Measurements from ENCODE around the gene COL9A3. TPM values are rescaled to one million over a fixed set of nuclear protein-coding genes. Genes with fewer than 3 reads are reported as not detected.

Gene COL9A3
- total RNA-seq, 4 donors from 2014 or later: 8.8 to 29.9 (median 14.3) TPM

DNA sequence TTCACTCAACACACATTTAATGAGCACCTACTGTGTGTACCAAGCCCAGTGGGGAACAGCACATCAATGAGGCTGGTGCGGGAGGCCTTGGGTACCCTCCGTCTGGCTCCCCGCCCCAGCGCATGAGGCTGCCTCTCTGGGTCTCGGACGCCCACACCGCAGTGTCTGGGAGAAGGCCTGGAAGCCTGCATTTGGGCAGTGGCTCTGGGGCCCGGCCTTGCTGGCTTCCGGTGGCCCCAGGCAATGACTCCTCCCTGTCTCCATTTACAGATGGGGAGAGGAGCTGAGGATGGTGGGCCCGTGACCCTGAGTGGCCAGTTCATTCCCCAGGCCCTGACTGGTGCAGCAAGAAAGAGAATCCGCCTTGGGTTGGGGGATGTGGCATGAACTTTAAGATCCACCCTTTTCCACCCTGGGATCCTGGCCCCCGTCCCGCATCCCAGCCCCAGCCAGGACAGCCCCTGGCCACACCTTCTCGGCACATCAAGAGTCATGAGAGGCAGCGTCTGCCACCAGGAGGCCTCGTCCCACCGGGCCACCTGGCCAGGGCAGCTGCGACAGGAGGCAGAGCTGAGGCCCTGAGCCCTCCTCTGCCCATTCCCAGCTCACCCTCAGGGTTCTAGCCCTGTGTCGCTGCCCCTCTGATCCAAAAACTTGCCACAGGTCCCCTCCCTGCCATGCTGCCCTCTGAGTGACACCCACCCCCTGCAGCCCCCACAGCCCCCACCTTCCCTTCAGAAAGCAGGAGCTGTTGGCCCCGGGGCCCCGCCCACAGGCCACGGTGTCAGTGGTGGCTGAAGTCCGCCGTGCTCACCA lies 38.0 kb upstream of the COL9A3 start:
- H3K36me3 ChIP-seq: no peaks in the 10 kb centered on the region
- H3K4me3 ChIP-seq: no peak overlapping the region
- peaks cover 37% of the 10 kb centered on the region for H3K27me3 ChIP-seq
- no peaks in the 10 kb centered on the region for H3K9me3 ChIP-seq
- no peak for ATAC-seq
- TF ChIP-seq POLR2A (IDR thresholded peaks at IDR 0.05) (no peak), EP300 (IDR thresholded peaks at IDR 0.05) (no peak)
- TF ChIP-seq, protein P1, sequence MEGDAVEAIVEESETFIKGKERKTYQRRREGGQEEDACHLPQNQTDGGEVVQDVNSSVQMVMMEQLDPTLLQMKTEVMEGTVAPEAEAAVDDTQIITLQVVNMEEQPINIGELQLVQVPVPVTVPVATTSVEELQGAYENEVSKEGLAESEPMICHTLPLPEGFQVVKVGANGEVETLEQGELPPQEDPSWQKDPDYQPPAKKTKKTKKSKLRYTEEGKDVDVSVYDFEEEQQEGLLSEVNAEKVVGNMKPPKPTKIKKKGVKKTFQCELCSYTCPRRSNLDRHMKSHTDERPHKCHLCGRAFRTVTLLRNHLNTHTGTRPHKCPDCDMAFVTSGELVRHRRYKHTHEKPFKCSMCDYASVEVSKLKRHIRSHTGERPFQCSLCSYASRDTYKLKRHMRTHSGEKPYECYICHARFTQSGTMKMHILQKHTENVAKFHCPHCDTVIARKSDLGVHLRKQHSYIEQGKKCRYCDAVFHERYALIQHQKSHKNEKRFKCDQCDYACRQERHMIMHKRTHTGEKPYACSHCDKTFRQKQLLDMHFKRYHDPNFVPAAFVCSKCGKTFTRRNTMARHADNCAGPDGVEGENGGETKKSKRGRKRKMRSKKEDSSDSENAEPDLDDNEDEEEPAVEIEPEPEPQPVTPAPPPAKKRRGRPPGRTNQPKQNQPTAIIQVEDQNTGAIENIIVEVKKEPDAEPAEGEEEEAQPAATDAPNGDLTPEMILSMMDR (IDR thresholded peaks at IDR 0.05): no peak
- H3K27ac ChIP-seq: no peak overlapping the region
- H3K4me1 ChIP-seq: peaks cover 0 to 14% (median 0%) of the 10 kb centered on the region in 3 donors
- 56% methylated on average over 3 of the region's 24 CpGs; no CpG with 5 or more reads in 1 of the 2 donors for WGBS, 2 donors (ENCODE audit: low coverage in 1 of 2)

DNA sequence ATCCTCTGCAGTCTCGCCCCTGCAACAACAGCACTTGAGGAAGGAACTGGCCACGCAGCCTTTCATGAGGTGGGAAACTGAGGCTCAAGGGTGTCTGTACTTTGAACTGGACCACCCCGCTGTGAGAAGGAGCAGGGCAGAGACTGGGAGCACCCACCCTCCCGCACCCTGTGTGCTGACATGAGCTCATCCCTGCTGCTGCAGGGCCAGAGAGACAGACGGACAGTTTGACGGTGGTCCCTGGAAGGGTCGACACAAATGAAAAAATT lies 37.5 kb upstream of the COL9A3 start:
- H3K27ac ChIP-seq: no peak overlapping the region
- H3K27me3 ChIP-seq: peaks cover 39% of the 10 kb centered on the region
- no peak for TF ChIP-seq POLR2A (IDR thresholded peaks at IDR 0.05)
- TF ChIP-seq, protein P1 (IDR thresholded peaks at IDR 0.05): no peak
- no peak for TF ChIP-seq EP300 (IDR thresholded peaks at IDR 0.05)
- no peak for TF ChIP-seq POLR2AphosphoS5 (IDR thresholded peaks at IDR 0.05)
- H3K9me3 ChIP-seq: no peaks in the 10 kb centered on the region
- no peaks in the 10 kb centered on the region for H3K36me3 ChIP-seq
- 73% methylated on average over 3 of the region's 7 CpGs; no CpG with 5 or more reads in 1 of the 2 donors for WGBS, 2 donors (ENCODE audit: low coverage in 1 of 2)
- no peak overlapping the region for H3K4me3 ChIP-seq
- no peak for ATAC-seq
- peaks cover 0 to 9% (median 0%) of the 10 kb centered on the region in 3 donors for H3K4me1 ChIP-seq

DNA sequence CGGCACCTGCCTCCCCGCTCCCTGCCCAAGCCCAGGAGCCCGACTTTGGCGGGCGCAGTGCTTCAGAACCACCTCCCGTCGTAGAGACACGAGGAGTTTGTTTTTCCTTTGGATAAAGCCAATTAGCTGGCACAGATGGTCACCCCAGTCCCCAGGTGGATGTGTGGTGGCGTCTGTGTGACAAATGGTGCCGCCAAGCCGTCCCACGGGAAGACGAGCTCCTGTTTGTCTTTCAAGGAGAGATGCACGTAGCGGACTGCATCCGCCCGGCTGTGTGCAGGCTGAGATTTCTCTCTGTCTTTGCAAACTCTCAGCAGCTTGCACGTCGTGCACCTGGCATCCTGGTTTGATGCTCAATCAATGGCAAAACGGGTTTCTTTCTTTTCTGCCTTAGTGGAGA lies 36.6 kb upstream of the COL9A3 start:
- no peaks in the 10 kb centered on the region for H3K9me3 ChIP-seq
- no peak overlapping the region for H3K4me3 ChIP-seq
- no peak overlapping the region for H3K27ac ChIP-seq
- ATAC-seq: no peak
- TF ChIP-seq POLR2A (IDR thresholded peaks at IDR 0.05) (no peak), EP300 (IDR thresholded peaks at IDR 0.05) (no peak), POLR2AphosphoS5 (IDR thresholded peaks at IDR 0.05) (no peak)
- TF ChIP-seq, protein P1 (IDR thresholded peaks at IDR 0.05): no peak
- no peaks in the 10 kb centered on the region for H3K36me3 ChIP-seq
- H3K27me3 ChIP-seq: peaks cover 44% of the 10 kb centered on the region
- H3K4me1 ChIP-seq: peaks cover 0 to 9% (median 0%) of the 10 kb centered on the region in 3 donors
- WGBS, 2 donors (ENCODE audit: low coverage in 1 of 2): 65 to 80% methylated on average over 15 to 16 of the region's 20 CpGs

DNA sequence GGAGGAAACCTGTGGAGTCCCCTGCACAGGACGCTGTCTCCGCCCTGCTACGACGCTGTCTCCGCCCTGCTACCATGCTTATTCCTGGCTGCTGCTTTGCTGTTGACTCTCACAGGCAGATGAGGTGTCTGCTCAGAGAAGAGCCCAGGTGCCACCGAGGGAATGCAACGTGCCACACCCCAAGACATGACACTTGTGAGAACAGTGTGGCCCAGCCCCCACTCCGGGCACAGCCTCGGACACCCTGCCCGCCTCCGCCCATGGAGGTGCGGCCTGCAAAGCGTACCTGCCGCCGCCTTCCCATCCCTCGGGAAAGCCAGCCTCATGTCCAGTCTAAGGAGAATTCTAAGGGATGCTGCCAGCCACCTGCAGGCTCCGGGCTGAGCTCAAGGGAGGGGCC lies 36.2 kb upstream of the COL9A3 start:
- Histone ChIP-seq H3K4me3 (no peak overlapping the region), H3K4me1 (peaks cover 0 to 9% (median 0%) of the 10 kb centered on the region in 3 donors), H3K9me3 (no peaks in the 10 kb centered on the region), H3K27ac (no peak overlapping the region), H3K27me3 (peaks cover 48% of the 10 kb centered on the region), H3K36me3 (no peaks in the 10 kb centered on the region)
- 67 to 77% methylated on average over 3 to 5 of the region's 17 CpGs for WGBS, 2 donors (ENCODE audit: low coverage in 1 of 2)
- ATAC-seq: no peak
- TF ChIP-seq, protein P1 (IDR thresholded peaks at IDR 0.05): no peak
- TF ChIP-seq POLR2A (IDR thresholded peaks at IDR 0.05) (no peak), EP300 (IDR thresholded peaks at IDR 0.05) (no peak), POLR2AphosphoS5 (IDR thresholded peaks at IDR 0.05) (no peak)
